ENCODE measurements around the gene PRR23E. TPM values are rescaled to one million over a fixed set of nuclear protein-coding genes. Genes with fewer than 3 reads are reported as not detected.

Gene PRR23E
- total RNA-seq, 2 experiments from 2014 or later = not detected

DNA sequence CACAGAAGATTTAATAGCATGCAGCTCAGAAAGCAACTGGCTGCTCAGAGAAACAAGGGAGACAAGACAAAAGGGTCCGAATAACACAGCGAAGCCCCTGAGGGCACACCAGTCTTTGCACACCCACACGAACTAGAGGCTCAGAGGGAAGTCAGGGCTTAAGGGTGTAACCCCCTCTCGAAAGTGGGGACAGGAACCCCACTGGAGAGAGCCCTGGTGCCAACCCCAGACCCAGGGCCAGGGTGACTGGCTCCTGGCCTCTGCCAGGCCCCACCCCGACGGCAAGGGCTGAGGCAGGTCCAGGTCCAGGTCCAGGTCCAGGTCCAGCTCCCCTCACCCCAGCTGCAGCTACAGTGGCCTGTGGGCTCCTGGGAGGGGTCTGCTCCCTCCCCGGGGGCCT, 10.5 kb upstream of the PRR23E start:
- Mint-ChIP-seq H3K4me1 (ENCODE audit: low read depth) (no peaks in the 10 kb centered on the region), H3K4me3 (no peak overlapping the region), H3K9me3 (no peaks in the 10 kb centered on the region), H3K27ac (no peak overlapping the region), H3K27me3 (ENCODE audit: low read depth) (no peaks in the 10 kb centered on the region), H3K36me3 (ENCODE audit: low read depth) (no peaks in the 10 kb centered on the region)
- CTCF ChIA-PET = no interaction called here
- DNase-seq = no peak
- intact Hi-C loops (cut with micrococcal nuclease) = no loop called here

GRCh38 chr3:127182848-127183714, 9.8 kb upstream of the PRR23E start:
- H3K4me1 Mint-ChIP-seq (ENCODE audit: low read depth) = no peaks in the 10 kb centered on the region
- H3K27me3 Mint-ChIP-seq (ENCODE audit: low read depth) = no peaks in the 10 kb centered on the region
- CTCF ChIA-PET = no interaction called here
- no peak overlapping the region for H3K4me3 Mint-ChIP-seq
- H3K27ac Mint-ChIP-seq = no peak overlapping the region
- peaks cover 2% of the 10 kb centered on the region for H3K9me3 Mint-ChIP-seq
- no peaks in the 10 kb centered on the region for H3K36me3 Mint-ChIP-seq (ENCODE audit: low read depth)
- intact Hi-C loops (cut with micrococcal nuclease) = no loop called here
- no peak for DNase-seq

DNA sequence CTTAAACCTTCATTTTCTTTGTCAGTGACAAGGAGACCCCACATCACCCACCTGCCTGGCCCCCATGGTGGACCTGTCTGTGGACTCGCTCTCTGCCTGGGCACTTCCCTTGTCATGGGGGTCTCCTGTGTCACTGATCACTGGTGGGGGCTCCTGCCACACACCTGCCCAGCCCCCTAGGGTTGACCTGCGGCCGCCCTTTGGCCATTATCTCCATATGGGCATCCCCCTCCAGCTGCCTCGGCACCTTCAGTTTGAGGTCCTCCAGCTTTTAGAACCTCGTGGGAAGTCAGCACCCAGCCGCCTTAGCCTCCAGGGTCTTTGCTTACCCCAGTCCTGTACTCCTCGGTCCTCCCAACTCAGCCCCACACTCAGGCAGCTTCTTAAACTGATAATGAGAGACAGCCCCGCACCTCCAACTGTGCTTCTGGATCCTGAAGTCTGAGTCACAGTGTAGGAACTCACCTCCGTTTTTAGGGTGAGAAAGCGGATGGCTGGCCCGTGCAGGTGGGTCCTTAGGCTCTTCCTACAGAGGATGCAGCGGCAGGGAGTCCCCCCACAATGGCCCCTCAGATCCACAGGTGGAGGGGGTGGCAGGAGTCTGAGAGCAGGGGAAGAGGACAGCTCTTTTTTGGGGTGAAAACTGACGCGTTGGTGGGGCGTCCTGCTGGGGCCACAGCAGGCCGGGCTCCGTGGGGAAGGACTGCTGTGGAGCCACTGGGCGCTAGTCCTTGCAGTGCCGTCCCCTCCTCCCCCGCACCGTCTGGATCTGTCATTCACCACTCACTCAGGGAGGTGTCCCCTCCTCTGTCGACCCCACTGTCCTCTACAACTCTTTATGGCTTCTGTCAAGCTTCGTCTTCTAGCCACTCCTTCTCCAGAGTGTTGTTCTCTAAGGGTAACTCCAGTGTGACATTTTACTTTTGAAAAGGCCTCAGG, 8.7 kb upstream of the PRR23E start:
- Mint-ChIP-seq H3K4me3 (no peak overlapping the region), H3K4me1 (ENCODE audit: low read depth) (no peaks in the 10 kb centered on the region), H3K27ac (no peak overlapping the region), H3K27me3 (ENCODE audit: low read depth) (no peaks in the 10 kb centered on the region), H3K36me3 (ENCODE audit: low read depth) (no peaks in the 10 kb centered on the region), H3K9me3 (peaks cover 2% of the 10 kb centered on the region)
- intact Hi-C loops (cut with micrococcal nuclease) = no loop called here
- CTCF ChIA-PET = no interaction called here
- DNase-seq = no peak

GRCh38 chr3:127184870-127185216, 8.1 kb upstream of the PRR23E start:
- CTCF ChIA-PET = no interaction called here
- H3K27me3 Mint-ChIP-seq (ENCODE audit: low read depth) = no peaks in the 10 kb centered on the region
- peaks cover 2% of the 10 kb centered on the region for H3K9me3 Mint-ChIP-seq
- H3K27ac Mint-ChIP-seq = no peak overlapping the region
- no peaks in the 10 kb centered on the region for H3K4me1 Mint-ChIP-seq (ENCODE audit: low read depth)
- DNase-seq = no peak
- H3K4me3 Mint-ChIP-seq = no peak overlapping the region
- intact Hi-C loops (cut with micrococcal nuclease) = no loop called here
- H3K36me3 Mint-ChIP-seq (ENCODE audit: low read depth) = no peaks in the 10 kb centered on the region

GRCh38 chr3:127185268-127185667, 7.7 kb upstream of the PRR23E start:
- H3K27ac Mint-ChIP-seq = no peak overlapping the region
- CTCF ChIA-PET = no interaction called here
- H3K4me1 Mint-ChIP-seq (ENCODE audit: low read depth) = no peaks in the 10 kb centered on the region
- DNase-seq = no peak
- no peaks in the 10 kb centered on the region for H3K36me3 Mint-ChIP-seq (ENCODE audit: low read depth)
- no peak overlapping the region for H3K4me3 Mint-ChIP-seq
- intact Hi-C loops (cut with micrococcal nuclease) = no loop called here
- H3K9me3 Mint-ChIP-seq = peaks cover 2% of the 10 kb centered on the region
- H3K27me3 Mint-ChIP-seq (ENCODE audit: low read depth) = no peaks in the 10 kb centered on the region

DNA sequence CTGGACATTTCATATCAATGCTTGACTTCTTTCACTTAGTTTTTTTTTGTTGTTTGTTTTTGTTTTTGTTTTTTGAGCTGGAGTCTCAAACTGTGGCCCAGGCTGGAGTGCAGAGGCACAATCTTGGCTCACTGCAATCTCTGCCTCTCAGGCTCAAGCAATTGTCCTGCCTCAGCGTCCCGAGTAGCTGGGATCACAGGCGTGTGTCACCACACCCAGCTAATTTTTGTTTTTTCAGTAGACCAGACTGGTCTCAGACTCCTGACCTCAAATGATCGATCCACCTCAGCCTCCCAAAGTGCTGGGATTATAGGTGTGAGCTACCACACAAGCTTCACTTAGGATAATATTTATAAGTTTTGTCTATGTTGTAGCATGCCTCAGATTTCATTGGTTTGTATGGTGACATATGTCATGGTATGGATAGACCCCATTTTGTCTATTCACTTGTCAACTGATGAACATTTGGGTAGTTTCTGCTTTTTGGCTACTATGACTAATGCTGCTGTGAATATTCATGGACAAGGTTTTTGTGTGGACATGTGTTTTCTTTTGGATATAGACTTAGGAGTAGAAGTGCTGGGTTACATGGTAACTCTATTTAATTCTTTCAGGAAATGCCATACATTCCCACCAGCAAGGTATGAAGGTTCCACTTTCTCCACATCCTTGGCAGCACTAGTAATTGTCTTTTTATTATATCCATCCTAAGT, 6.8 kb upstream of the PRR23E start:
- Mint-ChIP-seq H3K4me1 (ENCODE audit: low read depth) (no peaks in the 10 kb centered on the region), H3K36me3 (ENCODE audit: low read depth) (no peaks in the 10 kb centered on the region), H3K9me3 (peaks cover 2% of the 10 kb centered on the region), H3K4me3 (no peak overlapping the region), H3K27ac (no peak overlapping the region), H3K27me3 (ENCODE audit: low read depth) (no peaks in the 10 kb centered on the region)
- no peak for DNase-seq
- CTCF ChIA-PET = no interaction called here
- intact Hi-C loops (cut with micrococcal nuclease) = no loop called here

GRCh38 chr3:127187316-127187715, 5.6 kb upstream of the PRR23E start:
- Mint-ChIP-seq H3K27me3 (ENCODE audit: low read depth) (no peaks in the 10 kb centered on the region), H3K4me1 (ENCODE audit: low read depth) (no peaks in the 10 kb centered on the region), H3K27ac (no peak overlapping the region), H3K9me3 (peaks cover 2% of the 10 kb centered on the region), H3K36me3 (ENCODE audit: low read depth) (no peaks in the 10 kb centered on the region), H3K4me3 (no peak overlapping the region)
- CTCF ChIA-PET = no interaction called here
- intact Hi-C loops (cut with micrococcal nuclease) = no loop called here
- DNase-seq = no peak

DNA sequence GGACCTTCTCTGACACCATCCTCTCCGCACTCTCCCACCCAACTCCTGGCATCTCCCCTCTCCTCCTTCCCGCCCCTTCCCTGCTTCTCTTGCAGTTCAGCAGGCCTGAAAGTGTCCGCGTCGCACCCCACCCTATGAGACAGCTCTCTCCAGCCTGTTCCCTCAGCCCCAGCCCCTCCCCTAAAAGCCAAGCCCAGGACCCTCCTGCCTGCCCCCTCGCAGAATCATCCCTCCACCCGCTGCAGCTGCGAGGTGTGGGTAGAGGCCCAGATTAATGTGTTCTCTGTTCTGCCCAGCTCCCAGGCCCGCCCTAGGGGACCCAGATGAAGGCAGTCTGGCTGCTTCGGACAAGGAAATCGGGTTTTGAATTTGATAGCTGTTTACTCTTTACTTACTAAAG, 410 bp downstream of the PRR23E start:
- H3K27ac Mint-ChIP-seq = no peak overlapping the region
- intact Hi-C loops (cut with micrococcal nuclease) = no loop called here
- H3K27me3 Mint-ChIP-seq (ENCODE audit: low read depth) = no peaks in the 10 kb centered on the region
- DNase-seq = no peak
- H3K9me3 Mint-ChIP-seq = no peaks in the 10 kb centered on the region
- no peak overlapping the region for H3K4me3 Mint-ChIP-seq
- H3K36me3 Mint-ChIP-seq (ENCODE audit: low read depth) = no peaks in the 10 kb centered on the region
- CTCF ChIA-PET = no interaction called here
- H3K4me1 Mint-ChIP-seq (ENCODE audit: low read depth) = no peaks in the 10 kb centered on the region

- Mint-ChIP-seq H3K27ac (no peak overlapping the region), H3K9me3 (no peaks in the 10 kb centered on the region), H3K36me3 (ENCODE audit: low read depth) (no peaks in the 10 kb centered on the region), H3K4me1 (ENCODE audit: low read depth) (no peaks in the 10 kb centered on the region), H3K27me3 (ENCODE audit: low read depth) (no peaks in the 10 kb centered on the region), H3K4me3 (no peak overlapping the region)
- DNase-seq = no peak
- CTCF ChIA-PET = interaction anchor here (1.0 kb wide), 1 partner anchor 355 kb away, joined by 3 read pairs; no protein-coding TSS in a partner anchor
- intact Hi-C loops (cut with micrococcal nuclease) = no loop called here
These were observed 844 bp downstream of the PRR23E start for GRCh38 chr3:127193775-127194174.

DNA sequence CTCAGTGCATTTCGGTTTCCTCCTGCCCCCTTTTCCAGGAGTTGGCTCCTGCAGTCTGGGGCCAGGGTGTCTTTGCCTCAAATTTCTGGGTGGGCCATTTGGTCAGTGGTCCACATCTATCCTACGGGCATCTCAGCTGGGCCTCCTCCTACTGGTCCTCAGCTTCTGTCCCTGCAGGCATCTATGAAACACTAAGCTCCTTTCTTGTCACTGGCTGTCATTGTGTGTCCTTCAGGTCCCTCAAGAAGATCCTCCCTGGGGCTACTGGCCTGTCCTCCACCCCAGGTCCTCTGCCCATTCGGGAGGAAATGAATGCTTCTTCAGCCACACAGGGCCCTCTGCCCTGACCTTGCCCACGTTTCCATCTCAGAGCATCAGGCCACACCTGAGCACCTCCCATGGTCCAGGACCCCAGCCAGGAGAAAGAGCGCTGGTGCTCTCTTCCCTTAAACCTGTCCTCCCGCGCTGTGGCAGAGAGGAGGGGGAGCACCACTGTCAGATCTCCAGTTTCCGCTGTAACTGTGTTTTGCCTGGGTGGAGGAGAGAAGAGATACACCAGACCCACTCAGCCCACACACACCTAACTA, 1.8 kb downstream of the PRR23E start:
- DNase-seq = no peak
- peaks cover 3% of the 10 kb centered on the region for H3K27me3 Mint-ChIP-seq (ENCODE audit: low read depth)
- no peaks in the 10 kb centered on the region for H3K36me3 Mint-ChIP-seq (ENCODE audit: low read depth)
- no peak overlapping the region for H3K27ac Mint-ChIP-seq
- no peak overlapping the region for H3K4me3 Mint-ChIP-seq
- no peaks in the 10 kb centered on the region for H3K9me3 Mint-ChIP-seq
- intact Hi-C loops (cut with micrococcal nuclease) = no loop called here
- CTCF ChIA-PET = interaction anchor here (1.0 kb wide), 1 partner anchor 354 kb away, joined by 3 read pairs; no protein-coding TSS in a partner anchor
- H3K4me1 Mint-ChIP-seq (ENCODE audit: low read depth) = no peaks in the 10 kb centered on the region

- intact Hi-C loops (cut with micrococcal nuclease) = no loop called here
- DNase-seq = no peak
- H3K27ac Mint-ChIP-seq = no peak overlapping the region
- H3K36me3 Mint-ChIP-seq (ENCODE audit: low read depth) = no peaks in the 10 kb centered on the region
- H3K27me3 Mint-ChIP-seq (ENCODE audit: low read depth) = peaks cover 3% of the 10 kb centered on the region
- CTCF ChIA-PET = interaction anchor here (0.7 kb wide), 1 partner anchor 260 kb away, joined by 3 read pairs; no protein-coding TSS in a partner anchor
- H3K9me3 Mint-ChIP-seq = no peaks in the 10 kb centered on the region
- no peaks in the 10 kb centered on the region for H3K4me1 Mint-ChIP-seq (ENCODE audit: low read depth)
- H3K4me3 Mint-ChIP-seq = no peak overlapping the region
These were observed 2.5 kb downstream of the PRR23E start for GRCh38 chr3:127195417-127195816.

GRCh38 chr3:127196002-127196401, 3.1 kb downstream of the PRR23E start:
- H3K4me3 Mint-ChIP-seq = no peak overlapping the region
- peaks cover 3% of the 10 kb centered on the region for H3K27me3 Mint-ChIP-seq (ENCODE audit: low read depth)
- H3K36me3 Mint-ChIP-seq (ENCODE audit: low read depth) = no peaks in the 10 kb centered on the region
- no peaks in the 10 kb centered on the region for H3K4me1 Mint-ChIP-seq (ENCODE audit: low read depth)
- H3K27ac Mint-ChIP-seq = no peak overlapping the region
- intact Hi-C loops (cut with micrococcal nuclease) = no loop called here
- CTCF ChIA-PET = interaction anchor here (0.7 kb wide), 1 partner anchor 260 kb away, joined by 3 read pairs; no protein-coding TSS in a partner anchor
- no peaks in the 10 kb centered on the region for H3K9me3 Mint-ChIP-seq
- DNase-seq = no peak

All from activated naive CD4-positive, alpha-beta T cell treated with anti-CD3 and anti-CD28 coated beads for 36 hours (primary cell).